IMR-90 (cell line): Measurements from ENCODE around the gene RAN. TPM values are rescaled to one million over a fixed set of nuclear protein-coding genes. Genes with fewer than 3 reads are reported as not detected.

Source experiments
- ATAC-seq: fragments of 200-7000 bp; cut with Tn5 transposase; 2 replicates; pipeline ENCODE4 v1.9.1; 2020; ENCODE audit warnings: low read depth, mild to moderate bottlenecking, moderate library complexity
- BruUV-seq: library from RNA; stranded (reverse); fragments of 400-500 nt; replicated peaks from 2 replicates; lab custom pipeline; 2021; lab: Mats Ljungman, UMichigan
- CTCF ChIA-PET: fragments of 300-600 bp; formaldehyde crosslinking; extraction: SDS; loops from one replicate; lab custom pipeline; 2021; ENCODE audit warnings: antibody characterized with exemption; lab: Yijun Ruan, JAX
- POLR2A ChIA-PET: fragments of 300-600 bp; sonication (Branson Sonifier 250); formaldehyde crosslinking; loops from one replicate; lab custom pipeline; 2022; ENCODE audit warnings: antibody characterized with exemption; ENCODE audit not compliant: unreplicated experiment; lab: Charles Lee
- DNase-seq: peaks from one replicate; pipeline ENCODE4 v3.0.0; 2013
- H2AFZ ChIP-seq: replicated peaks from 2 replicates; pipeline ENCODE3; 2013; ENCODE audit warnings: low read length, mild to moderate bottlenecking; ENCODE audit not compliant: poor library complexity
- H2AK5ac ChIP-seq: 2 replicates; pipeline ENCODE4 v1.6.1; 2013; ENCODE audit warnings: low read depth, low read length, inconsistent platforms
- H2AK9ac ChIP-seq: replicated peaks from 2 replicates; pipeline ENCODE3; 2013; ENCODE audit warnings: mild to moderate bottlenecking, low read depth, low read length, moderate library complexity; ENCODE audit not compliant: poor library complexity
- H2BK120ac ChIP-seq: 2 replicates; pipeline ENCODE4 v1.6.1; 2013; ENCODE audit warnings: low read depth, low read length, inconsistent platforms
- H2BK15ac ChIP-seq: 3 replicates; pipeline ENCODE4 v1.6.1; 2013; ENCODE audit warnings: low read depth, low read length, inconsistent platforms
- H2BK20ac ChIP-seq: 2 replicates; pipeline ENCODE4 v1.6.1; 2013; ENCODE audit warnings: low read depth, mild to moderate bottlenecking, inconsistent platforms, low read length, moderate library complexity
- H2BK5ac ChIP-seq: 2 replicates; pipeline ENCODE4 v1.6.1; 2013; ENCODE audit warnings: mild to moderate bottlenecking, low read depth, low read length, inconsistent platforms; ENCODE audit not compliant: poor library complexity, severe bottlenecking
- H3K14ac ChIP-seq: replicated peaks from 2 replicates; pipeline ENCODE4 v1.6.1; 2013; ENCODE audit warnings: low read depth, low read length, inconsistent platforms
- H3K18ac ChIP-seq: 2 replicates; pipeline ENCODE4 v1.6.1; 2013; ENCODE audit warnings: low read depth, low read length, control low read depth
- H3K23ac ChIP-seq: 2 replicates; pipeline ENCODE4 v1.6.1; 2013; ENCODE audit warnings: low read depth, low read length, inconsistent platforms
- H3K27ac ChIP-seq: 2 replicates; pipeline ENCODE4 v1.5.1; 2013; ENCODE audit warnings: mild to moderate bottlenecking, control low read depth, low read length; ENCODE audit not compliant: insufficient read depth
- H3K27me3 ChIP-seq: 2 replicates; pipeline ENCODE4 v1.6.1; 2013; ENCODE audit warnings: low read length; ENCODE audit not compliant: control insufficient read depth, insufficient read depth
- H3K36me3 ChIP-seq: 2 replicates; pipeline ENCODE4 v1.6.1; 2013; ENCODE audit warnings: low read length, mixed read lengths; ENCODE audit not compliant: control insufficient read depth, insufficient read depth
- H3K4ac ChIP-seq: 2 replicates; pipeline ENCODE4 v1.6.1; 2013; ENCODE audit warnings: low read depth, low read length, inconsistent platforms
- H3K4me1 ChIP-seq: 2 replicates; pipeline ENCODE4 v1.6.1; 2013; ENCODE audit warnings: low read length, mixed read lengths; ENCODE audit not compliant: control insufficient read depth, insufficient read depth
- H3K4me2 ChIP-seq: 2 replicates; pipeline ENCODE4 v1.6.1; 2013; ENCODE audit warnings: low read depth, mild to moderate bottlenecking, control low read depth, low read length, moderate library complexity
- H3K4me3 ChIP-seq: 2 replicates; pipeline ENCODE4 v1.5.1; 2013; ENCODE audit warnings: low read depth, mild to moderate bottlenecking, control low read depth, low read length, moderate library complexity; ENCODE audit not compliant: insufficient read depth
- H3K56ac ChIP-seq: 2 replicates; pipeline ENCODE4 v1.6.1; 2013; ENCODE audit warnings: low read length, inconsistent platforms; ENCODE audit not compliant: insufficient read depth; ENCODE audit errors: extremely low read depth
- H3K79me1 ChIP-seq, 2 experiments: 2 replicates each; pipeline ENCODE4 v1.6.1; 2013; ENCODE audit warnings: low read length in 2 of 2, inconsistent platforms in 1 of 2, low read depth in 1 of 2
- H3K9ac ChIP-seq: 2 replicates; pipeline ENCODE4 v1.6.1; 2013; ENCODE audit warnings: low read depth, low read length, control low read depth
- H3K9me1 ChIP-seq: 2 replicates; pipeline ENCODE4 v1.6.1; 2013; ENCODE audit warnings: low read length, inconsistent platforms; ENCODE audit not compliant: insufficient read depth
- H3K9me3 ChIP-seq: 2 replicates; pipeline ENCODE4 v1.6.1; 2013; ENCODE audit warnings: low read length; ENCODE audit not compliant: control insufficient read depth, insufficient read depth
- H4K20me1 ChIP-seq: 2 replicates; pipeline ENCODE4 v1.6.1; 2013; ENCODE audit warnings: low read length, inconsistent platforms; ENCODE audit not compliant: insufficient read depth
- H4K5ac ChIP-seq: 2 replicates; pipeline ENCODE4 v1.6.1; 2013; ENCODE audit warnings: mild to moderate bottlenecking, low read depth, low read length, control low read depth
- H4K8ac ChIP-seq, 2 experiments: 2 replicates each; pipeline ENCODE4 v1.6.1; 2013; ENCODE audit warnings: low read depth in 2 of 2, low read length in 2 of 2, control low read depth in 1 of 2, inconsistent platforms in 1 of 2
- H4K91ac ChIP-seq: 2 replicates; pipeline ENCODE4 v1.6.1; 2013; ENCODE audit warnings: low read depth, low read length, inconsistent platforms; ENCODE audit not compliant: insufficient read depth
- BHLHE40 ChIP-seq: fragments of 150-350 bp; IDR thresholded peaks from 2 replicates; pipeline ENCODE4 v1.6.1; 2016; ENCODE audit warnings: mild to moderate bottlenecking, low read depth, low read length
- CHD1 ChIP-seq: IDR thresholded peaks from 2 replicates; pipeline ENCODE4 v1.6.1; 2012; ENCODE audit warnings: low read depth, low read length, improper control_type of control experiment
- CTCF ChIP-seq: conservative IDR thresholded peaks from 2 replicates; pipeline ENCODE4 v1.5.1; 2012; ENCODE audit warnings: mild to moderate bottlenecking, low read depth, low read length, improper control_type of control experiment
- ELK1 ChIP-seq: fragments of 150-350 bp; IDR thresholded peaks from 2 replicates; pipeline ENCODE4 v1.6.1; 2016; ENCODE audit warnings: low read depth, mild to moderate bottlenecking, low read length, moderate library complexity, borderline replicate concordance
- FOS ChIP-seq: fragments of 150-350 bp; IDR thresholded peaks from 2 replicates; pipeline ENCODE4 v1.6.1; 2016; ENCODE audit warnings: low read depth, low read length
- MAFK ChIP-seq: IDR thresholded peaks from 2 replicates; pipeline ENCODE4 v1.6.1; 2012; ENCODE audit warnings: low read depth, low read length, improper control_type of control experiment
- MAZ ChIP-seq: IDR thresholded peaks from 2 replicates; pipeline ENCODE4 v1.6.1; 2012; ENCODE audit warnings: low read depth, mild to moderate bottlenecking, low read length, improper control_type of control experiment, moderate library complexity, borderline replicate concordance
- MXI1 ChIP-seq: IDR thresholded peaks from 2 replicates; pipeline ENCODE4 v1.6.1; 2012; ENCODE audit warnings: low read depth, mild to moderate bottlenecking, low read length, moderate library complexity, borderline replicate concordance
- NFE2L2 ChIP-seq: fragments of 150-350 bp; IDR thresholded peaks from 2 replicates; pipeline ENCODE4 v1.6.1; 2016; ENCODE audit warnings: low read depth, mild to moderate bottlenecking, low read length
- POLR2A ChIP-seq: IDR thresholded peaks from 2 replicates; pipeline ENCODE4 v1.6.1; 2012; ENCODE audit warnings: mild to moderate bottlenecking, low read depth, low read length
- RAD21 ChIP-seq: IDR thresholded peaks from 2 replicates; pipeline ENCODE4 v1.6.1; 2012; ENCODE audit warnings: low read length, improper control_type of control experiment
- RCOR1 ChIP-seq: IDR thresholded peaks from 2 replicates; pipeline ENCODE4 v1.6.1; 2012; ENCODE audit warnings: mild to moderate bottlenecking, low read length, improper control_type of control experiment; ENCODE audit not compliant: insufficient replicate concordance
- RFX5 ChIP-seq: IDR thresholded peaks from 2 replicates; pipeline ENCODE4 v1.8.0; 2012; ENCODE audit warnings: low read depth, mild to moderate bottlenecking, low read length, moderate library complexity
- SMC3 ChIP-seq: fragments of 150-350 bp; IDR thresholded peaks from 2 replicates; pipeline ENCODE4 v1.6.1; 2016; ENCODE audit warnings: low read depth, mild to moderate bottlenecking, antibody characterized with exemption, low read length, moderate library complexity
- WGBS, 2 experiments: methylation state at CpG; one replicate each; pipeline versions ENCODE4 v1.1.5 to v1.1.7; 2013; ENCODE audit warnings: missing lambda C conversion rate in 2 of 2; ENCODE audit not compliant: insufficient read length in 1 of 2; ENCODE audit errors: extremely low coverage in 2 of 2; 5-methylcytosine and 5-hydroxymethylcytosine counted together
- dilution Hi-C: fragments of 300-500 bp; cut with HindIII; formaldehyde crosslinking; loops from one replicate; pipeline ENCODE4 v1.14.3; 2018; ENCODE audit warnings: low sequenced_read_pairs; ENCODE audit not compliant: unreplicated experiment
- in situ Hi-C: fragments of 300-500 bp; cut with MboI; formaldehyde crosslinking; loops from 3 replicates; pipeline ENCODE4 v1.14.3; 2019; ENCODE audit warnings: low sequenced_read_pairs, inconsistent platforms, mixed read lengths
- intact Hi-C: fragments of 100-400 bp; cut with micrococcal nuclease; formaldehyde crosslinking; loops from 2 replicates; pipeline ENCODE4 v1.10.0; 2022
- polyA plus RNA-seq, 3 experiments: library from polyadenylated mRNA; depleted of rRNA; stranded (reverse); fragments of >200 nt; gene quantifications; 2 replicates each; pipeline ENCODE4 v1.2.3, GENCODE V29; 2012; ENCODE audit warnings: low replicate concordance in 1 of 3
- total RNA-seq: library from RNA; depleted of rRNA; stranded (reverse); fragments of >200 nt; gene quantifications from 2 replicates; pipeline ENCODE4 v1.2.3, GENCODE V29; 2012
- TF ChIP-seq, protein P1 (sequence below): fragments of 150-350 bp; IDR thresholded peaks from 2 replicates; pipeline ENCODE4 v1.6.1; 2017; ENCODE audit warnings: mild to moderate bottlenecking, antibody characterized with exemption, low read length, low read depth

RAN gene
- total and polyA plus RNA-seq, 2 of the 4 experiments (the other 2 are of a cell fraction): 910 to 984 TPM

GRCh38 chr12:130835436-130835835, 36.4 kb upstream of the RAN start:
- H3K79me1 ChIP-seq: peaks cover 12 to 59% of the 10 kb centered on the region in 2 experiments
- H3K9me3 ChIP-seq: no peaks in the 10 kb centered on the region
- H3K27me3 ChIP-seq: no peaks in the 10 kb centered on the region
- no peak overlapping the region for H2BK15ac ChIP-seq
- no peaks in the 10 kb centered on the region for H3K36me3 ChIP-seq
- TF ChIP-seq MAFK: no peak
- no peak for TF ChIP-seq CHD1
- no peak for TF ChIP-seq FOS
- TF ChIP-seq ELK1: no peak
- TF ChIP-seq SMC3: no peak
- no peak for TF ChIP-seq POLR2A
- no peak for TF ChIP-seq RCOR1
- no peak for TF ChIP-seq MAZ
- TF ChIP-seq MXI1: no peak
- TF ChIP-seq RFX5: no peak
- TF ChIP-seq, protein P1, sequence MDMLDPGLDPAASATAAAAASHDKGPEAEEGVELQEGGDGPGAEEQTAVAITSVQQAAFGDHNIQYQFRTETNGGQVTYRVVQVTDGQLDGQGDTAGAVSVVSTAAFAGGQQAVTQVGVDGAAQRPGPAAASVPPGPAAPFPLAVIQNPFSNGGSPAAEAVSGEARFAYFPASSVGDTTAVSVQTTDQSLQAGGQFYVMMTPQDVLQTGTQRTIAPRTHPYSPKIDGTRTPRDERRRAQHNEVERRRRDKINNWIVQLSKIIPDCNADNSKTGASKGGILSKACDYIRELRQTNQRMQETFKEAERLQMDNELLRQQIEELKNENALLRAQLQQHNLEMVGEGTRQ: no peak
- TF ChIP-seq CTCF: no peak
- no peak for TF ChIP-seq BHLHE40
- TF ChIP-seq NFE2L2: no peak
- TF ChIP-seq RAD21: no peak
- H3K27ac ChIP-seq: no peak overlapping the region
- H3K23ac ChIP-seq: no peak overlapping the region
- no peak overlapping the region for H3K9ac ChIP-seq
- no peak overlapping the region for H4K91ac ChIP-seq
- no peak overlapping the region for H3K4ac ChIP-seq
- BruUV-seq: no TSS peak
- no peak overlapping the region for H2BK20ac ChIP-seq
- no peak overlapping the region for H2BK5ac ChIP-seq
- intact Hi-C loops (no loop called here), in situ Hi-C loops (no loop called here), dilution Hi-C loops (no loop called here)
- no peak overlapping the region for H2AK9ac ChIP-seq
- no peak overlapping the region for H3K4me3 ChIP-seq
- H3K56ac ChIP-seq: no peak overlapping the region
- CTCF ChIA-PET: interaction anchor here (0.6 kb wide), 1 partner anchor 1035 kb away, joined by 7 read pairs; no protein-coding TSS in a partner anchor
- H3K14ac ChIP-seq: no peak overlapping the region
- no peak overlapping the region for H2BK120ac ChIP-seq
- peaks cover 34% of the 10 kb centered on the region for H4K20me1 ChIP-seq
- H3K9me1 ChIP-seq: peaks cover 19% of the 10 kb centered on the region
- H4K8ac ChIP-seq: no peak overlapping the region
- H2AFZ ChIP-seq: no peak overlapping the region
- POLR2A ChIA-PET: no interaction called here
- H3K18ac ChIP-seq: no peak overlapping the region
- no peak overlapping the region for H4K5ac ChIP-seq
- ATAC-seq (no peak), DNase-seq (no peak)
- no peak overlapping the region for H2AK5ac ChIP-seq
- H3K4me1 ChIP-seq: peaks cover 24% of the 10 kb centered on the region
- 100% methylated on average over 1 of the region's 6 CpGs; no CpG with 5 or more reads in 1 of the 2 experiments for WGBS, 2 experiments
- H3K4me2 ChIP-seq: no peak overlapping the region
